ENCODE results near the gene MTUS2.
"Not testable (repeated sequence)": the region's sequence is repeated elsewhere in the genome, so short reads cannot be mapped to it uniquely, and the experiment has no call there.

MTUS2 gene

DNA sequence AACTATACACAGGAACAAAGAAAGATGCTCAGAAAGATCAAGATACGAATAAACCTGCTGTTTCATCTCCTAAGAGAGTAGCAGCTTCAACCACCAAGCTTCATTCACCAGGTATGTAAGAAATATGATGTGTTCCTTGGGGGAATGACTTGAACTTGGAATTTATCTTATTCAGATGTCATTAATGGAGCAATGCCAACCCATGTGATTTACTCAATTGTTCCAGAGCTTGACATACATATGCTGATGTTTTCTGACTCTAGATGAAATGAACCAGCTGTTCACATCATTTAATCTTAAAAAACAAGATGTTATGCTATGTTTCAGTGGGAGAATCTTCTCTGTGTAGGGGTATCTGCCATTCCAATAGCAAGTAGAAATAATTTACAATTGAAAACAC, 504.5 kb downstream of the MTUS2 start:
- no peak for DNase-seq (ENCODE audit: low spot score)

DNA sequence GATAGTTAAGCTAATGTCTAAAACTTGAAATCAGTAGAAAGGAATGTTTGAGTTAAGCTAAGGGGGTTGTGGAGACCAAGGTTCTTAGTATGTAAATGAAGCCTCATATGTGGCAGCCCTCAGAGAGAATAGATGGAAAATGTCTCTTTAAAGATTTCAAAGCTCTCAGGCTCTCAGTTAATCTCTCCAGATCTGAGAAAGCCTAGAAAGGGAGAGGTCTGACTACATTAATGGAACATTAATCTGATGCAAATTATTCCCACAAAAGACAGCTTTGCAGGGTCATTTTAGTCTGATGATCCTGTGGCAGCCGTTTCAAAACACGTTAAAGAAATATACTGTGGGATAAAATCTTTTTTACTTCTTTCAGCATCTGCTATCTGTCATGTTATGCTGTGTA, 508.4 kb downstream of the MTUS2 start:
- no peak for DNase-seq (ENCODE audit: low spot score)

DNA sequence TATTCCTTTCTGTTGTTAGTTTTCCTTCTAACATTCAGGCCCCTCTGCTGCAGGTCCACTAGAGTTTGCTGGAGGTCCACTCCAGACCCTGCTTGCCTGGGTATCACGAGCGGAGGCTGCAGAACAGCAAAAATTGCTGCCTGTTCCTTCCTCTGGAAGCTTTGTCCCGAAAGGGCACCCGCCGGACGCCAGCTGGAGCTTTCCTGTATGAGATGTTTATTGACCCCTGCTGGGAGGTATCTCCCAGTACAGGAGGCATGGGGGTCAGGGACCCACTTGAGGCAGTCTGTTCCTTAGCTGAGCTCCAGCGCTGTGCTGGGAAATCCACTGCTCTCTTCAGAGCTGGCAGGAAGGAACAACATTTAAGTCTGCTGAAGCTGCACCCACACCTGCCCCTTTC, 516.2 kb downstream of the MTUS2 start:
- no peak for DNase-seq (ENCODE audit: low spot score)

DNA sequence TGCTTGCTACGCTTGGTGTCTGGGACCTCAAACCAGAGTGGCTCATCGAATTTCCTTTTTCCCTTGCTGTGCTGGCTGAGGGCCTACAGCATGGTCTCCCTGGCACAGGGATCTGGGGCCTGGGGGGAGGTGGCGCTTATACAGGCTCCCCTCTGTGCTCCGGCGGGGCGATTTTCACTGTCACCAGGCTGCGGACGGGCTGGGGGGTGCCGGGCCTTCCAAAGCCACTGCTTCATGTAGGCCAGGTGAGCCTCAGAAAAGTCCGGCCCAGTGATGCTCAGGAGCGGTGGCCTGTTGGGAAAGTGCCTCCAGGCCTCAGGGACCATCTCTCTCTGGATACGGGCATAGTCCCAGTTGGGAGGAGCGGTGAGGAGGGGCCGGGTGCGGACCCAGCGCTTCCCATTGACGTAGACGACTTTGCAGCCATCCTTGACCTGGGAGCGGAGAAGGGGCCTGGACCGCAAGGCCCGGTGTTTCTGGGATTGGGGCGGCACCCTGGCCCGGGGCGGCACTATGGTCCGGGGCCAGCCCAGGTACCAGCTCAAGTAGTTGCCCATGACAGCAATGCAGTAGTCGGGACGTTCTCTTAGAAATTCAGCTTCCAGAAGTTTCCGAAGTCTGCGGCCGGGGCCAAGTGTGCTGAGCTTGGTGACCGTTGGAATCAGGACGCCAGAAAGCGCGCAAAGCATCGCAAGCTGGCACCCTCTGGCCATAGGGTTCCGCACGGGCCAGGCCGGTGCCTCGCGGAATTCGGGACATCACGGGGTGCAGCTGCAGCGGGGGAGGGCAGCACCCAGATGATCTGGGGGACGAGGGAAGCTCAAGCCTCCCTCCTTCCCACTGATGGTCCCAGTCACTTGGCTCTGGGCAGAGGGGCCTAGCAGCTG, 519.5 kb downstream of the MTUS2 start:
- DNase-seq (ENCODE audit: low spot score): no peak

DNA sequence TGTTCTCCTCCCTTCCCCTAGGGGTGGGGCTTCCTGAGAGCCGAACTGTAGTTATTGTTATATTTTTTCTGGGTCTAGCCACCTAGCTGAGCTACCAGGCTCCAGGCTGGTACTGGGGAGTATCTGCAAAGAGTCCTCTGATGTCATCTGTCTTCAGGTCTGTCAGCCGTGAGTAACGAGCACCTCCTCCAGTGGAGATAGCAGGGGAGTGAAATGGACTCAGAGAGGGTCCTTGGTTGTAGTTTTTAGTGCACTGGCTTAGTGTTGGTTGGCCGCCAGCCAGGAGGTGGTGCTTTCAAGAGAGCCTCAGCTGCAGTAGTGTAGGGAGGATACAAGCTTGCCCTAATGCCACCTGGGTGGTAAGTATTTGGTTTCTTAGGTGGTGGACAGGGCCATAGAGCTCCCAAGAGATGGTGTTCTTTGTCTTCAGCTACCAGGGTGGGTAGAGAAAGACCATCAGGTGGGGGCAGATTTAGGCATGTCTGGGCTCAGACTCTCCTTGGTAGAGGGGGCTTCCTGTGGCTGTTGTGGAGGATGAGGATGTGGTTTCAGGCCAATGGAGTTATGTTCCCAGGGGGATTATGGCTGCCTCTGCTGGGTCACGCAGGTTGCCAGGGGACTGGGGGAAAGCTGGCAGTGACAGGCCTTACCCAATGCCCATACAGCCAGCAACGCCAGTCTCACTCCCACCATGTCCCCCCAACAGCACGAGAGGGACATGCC, 525.9 kb downstream of the MTUS2 start:
- DNase-seq (ENCODE audit: low spot score): not testable (repeated sequence)

DNA sequence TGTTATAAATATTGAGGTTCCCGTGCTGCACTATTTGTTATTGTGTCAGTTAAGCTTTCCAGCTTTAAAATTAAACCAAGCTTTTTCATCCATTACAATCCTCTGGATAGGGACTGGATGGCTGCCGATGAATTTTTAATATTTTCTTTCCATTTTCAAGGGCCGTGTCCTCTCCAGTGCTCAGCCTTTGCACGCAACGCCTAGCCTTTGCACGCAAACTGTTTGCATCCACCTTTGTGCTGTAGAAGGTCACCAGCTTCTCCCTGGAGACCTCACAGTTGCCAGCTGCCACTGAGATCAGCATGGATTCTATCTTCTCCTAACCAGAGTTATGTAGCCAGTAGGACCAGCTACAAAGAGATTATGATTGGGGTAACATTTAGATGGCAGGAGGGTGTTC, 534.9 kb downstream of the MTUS2 start:
- no peak for DNase-seq (ENCODE audit: low spot score)

DNA sequence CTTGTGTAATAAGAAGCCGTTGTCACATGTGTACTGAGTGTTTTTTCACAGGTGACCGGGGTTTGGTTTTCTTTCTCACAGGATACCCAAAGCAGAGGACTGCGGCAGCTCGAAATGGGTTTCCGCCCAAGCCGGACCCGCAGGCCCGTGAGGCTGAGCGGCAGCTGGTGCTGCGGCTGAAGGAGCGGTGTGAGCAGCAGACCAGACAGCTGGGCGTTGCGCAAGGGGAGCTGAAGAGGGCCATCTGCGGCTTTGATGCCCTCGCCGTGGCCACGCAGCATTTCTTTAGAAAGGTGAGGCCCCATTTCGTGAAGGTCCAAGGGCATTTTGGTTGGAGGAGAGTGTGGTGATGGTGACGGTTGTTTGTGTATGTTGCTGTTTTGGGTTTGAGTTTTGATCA, 539.0 kb downstream of the MTUS2 start:
- no peak for DNase-seq (ENCODE audit: low spot score)

DNA sequence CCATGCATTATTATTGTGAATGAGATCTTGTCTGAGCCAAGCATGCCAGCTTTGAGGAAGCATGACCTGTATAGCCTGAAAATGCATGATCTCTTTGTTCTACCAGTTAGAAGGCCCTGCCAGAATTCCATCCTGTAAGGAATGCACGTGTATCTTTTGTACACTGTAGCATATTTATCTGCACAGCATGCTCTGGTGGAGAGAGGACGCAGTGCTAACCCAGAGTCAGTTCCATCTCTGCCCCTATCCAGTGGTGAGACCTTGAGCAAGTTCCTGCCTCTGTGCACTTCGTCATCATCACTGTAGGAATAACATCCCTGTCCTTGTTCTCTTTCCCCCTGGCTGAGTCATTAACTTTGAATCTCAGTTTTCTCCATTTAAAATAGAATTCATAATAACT, 541.6 kb downstream of the MTUS2 start:
- DNase-seq (ENCODE audit: low spot score): no peak

DNA sequence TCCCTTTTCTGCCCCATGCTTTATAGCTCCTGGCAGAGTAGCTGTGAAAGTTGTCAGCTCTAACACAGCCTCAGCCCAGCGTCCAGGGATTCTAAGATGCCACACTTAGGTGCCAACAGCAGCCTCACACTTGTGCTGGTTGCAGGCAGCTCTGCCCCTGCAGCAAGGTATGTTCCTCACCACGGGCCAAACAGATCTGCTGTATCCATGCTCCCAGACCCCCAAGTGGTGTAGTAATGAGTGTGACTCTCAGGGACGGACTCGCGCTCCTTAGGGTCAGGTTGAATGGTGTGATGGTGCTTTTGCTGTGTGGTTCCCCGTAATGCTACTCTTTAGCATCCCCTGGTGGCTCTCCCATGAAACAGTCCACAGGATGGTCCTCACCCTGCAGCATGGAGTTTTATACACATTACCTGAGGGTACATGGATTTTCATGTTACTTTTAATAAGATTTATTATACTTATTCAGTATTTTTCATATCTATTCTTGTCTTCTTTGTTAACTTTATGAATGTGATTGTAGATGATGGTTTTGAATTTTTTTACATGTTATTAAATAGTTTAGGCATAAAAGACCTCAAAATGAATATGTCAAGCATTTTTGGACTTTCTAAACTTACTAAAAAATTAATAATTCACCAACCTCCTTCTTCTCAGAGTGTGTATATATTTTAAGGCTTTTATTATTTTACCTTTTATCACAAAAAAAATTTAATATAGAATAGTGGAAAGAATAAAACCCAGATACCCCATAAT, 542.9 kb downstream of the MTUS2 start:
- DNase-seq (ENCODE audit: low spot score): peak; percentile 15

DNA sequence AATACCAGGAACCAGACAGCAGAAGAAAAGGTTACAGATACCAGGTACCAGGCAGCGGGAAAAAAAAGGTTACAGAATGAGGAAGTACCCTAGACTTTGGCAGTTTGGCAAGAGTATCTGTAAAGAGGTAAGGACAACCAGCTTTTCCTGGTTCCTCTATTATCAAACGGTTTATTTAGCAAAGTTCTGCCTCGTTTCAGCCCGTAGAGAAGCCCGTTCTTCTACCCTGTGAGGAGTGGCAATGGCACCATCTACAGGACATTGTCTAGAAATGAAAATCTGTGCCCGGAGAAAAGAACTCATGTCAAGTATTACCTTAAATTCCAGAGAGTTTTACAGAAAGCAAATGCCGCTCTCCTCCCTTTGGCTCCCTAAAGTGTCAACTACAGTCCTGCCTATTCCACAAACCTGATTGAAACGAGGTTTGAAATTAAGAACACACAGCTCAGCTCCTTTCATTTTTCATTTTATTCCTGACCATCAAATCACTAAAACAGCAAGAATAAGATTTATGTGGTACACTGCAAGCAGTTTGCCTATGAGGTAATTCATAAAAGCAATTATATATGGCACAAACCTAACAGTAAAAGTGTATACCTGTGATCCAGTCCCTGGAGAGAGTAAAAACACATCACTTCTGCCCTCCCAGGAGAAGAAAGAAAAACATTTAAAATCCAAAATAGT, 549.1 kb downstream of the MTUS2 start:
- DNase-seq (ENCODE audit: low spot score): no peak

DNA sequence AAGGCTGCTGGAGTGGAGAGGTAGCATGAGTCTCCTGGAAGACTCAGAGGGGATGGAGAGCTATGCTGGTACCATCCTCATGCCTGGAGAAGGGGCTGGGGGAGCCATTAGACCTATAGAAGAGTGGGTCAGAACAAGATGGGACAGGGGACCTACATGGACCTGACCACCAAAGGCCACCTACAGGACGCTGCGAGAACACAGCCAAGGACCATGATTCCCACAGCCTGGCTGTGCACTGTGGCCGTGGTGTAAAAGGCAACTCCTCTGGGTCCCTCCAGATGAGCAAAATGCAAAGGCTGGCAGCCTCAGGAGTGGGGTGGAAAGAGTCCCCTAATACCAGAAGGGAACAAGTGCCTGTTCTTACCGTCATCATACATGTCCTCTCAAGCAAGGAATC, 559.1 kb downstream of the MTUS2 start:
- no peak for DNase-seq (ENCODE audit: low spot score)

DNA sequence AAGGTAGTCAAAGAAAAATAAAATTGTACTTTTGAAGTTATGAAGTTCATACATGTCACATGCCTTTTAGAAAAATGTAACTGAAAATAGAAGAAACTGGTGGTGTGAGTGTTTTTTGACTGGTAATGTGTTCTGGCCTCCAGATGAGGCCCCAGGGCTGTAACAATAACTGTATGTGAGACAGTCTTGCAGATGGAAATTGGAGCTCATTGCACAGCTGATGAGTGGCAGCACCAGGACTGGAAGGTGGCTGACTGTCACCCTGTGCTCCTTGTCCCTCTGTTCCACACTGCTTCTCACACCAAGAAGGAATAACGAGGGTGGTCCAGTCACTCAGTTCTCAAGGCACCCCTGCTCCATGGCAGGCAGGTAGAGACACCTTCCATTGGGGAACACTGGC, 559.7 kb downstream of the MTUS2 start:
- no peak for DNase-seq (ENCODE audit: low spot score)

DNA sequence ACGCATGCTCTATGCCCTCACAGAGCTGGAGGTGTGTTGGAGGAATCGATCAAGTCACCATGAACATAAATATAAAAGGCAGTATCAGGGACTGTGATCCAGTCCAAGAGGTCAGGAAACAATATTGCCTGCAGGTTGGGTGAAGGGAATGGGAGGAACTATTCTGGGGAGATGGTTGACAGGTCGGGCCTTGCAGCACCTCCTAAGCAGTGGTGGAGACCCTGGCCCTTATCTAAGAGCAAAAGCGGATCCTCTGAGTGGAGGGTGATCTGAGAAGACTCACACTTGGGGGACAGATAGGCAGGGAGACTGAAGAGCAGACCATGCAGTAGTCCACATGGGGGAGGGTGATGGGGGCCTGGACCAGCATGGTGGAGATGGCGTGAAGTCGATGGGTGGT, 561.9 kb downstream of the MTUS2 start:
- DNase-seq (ENCODE audit: low spot score): no peak

DNA sequence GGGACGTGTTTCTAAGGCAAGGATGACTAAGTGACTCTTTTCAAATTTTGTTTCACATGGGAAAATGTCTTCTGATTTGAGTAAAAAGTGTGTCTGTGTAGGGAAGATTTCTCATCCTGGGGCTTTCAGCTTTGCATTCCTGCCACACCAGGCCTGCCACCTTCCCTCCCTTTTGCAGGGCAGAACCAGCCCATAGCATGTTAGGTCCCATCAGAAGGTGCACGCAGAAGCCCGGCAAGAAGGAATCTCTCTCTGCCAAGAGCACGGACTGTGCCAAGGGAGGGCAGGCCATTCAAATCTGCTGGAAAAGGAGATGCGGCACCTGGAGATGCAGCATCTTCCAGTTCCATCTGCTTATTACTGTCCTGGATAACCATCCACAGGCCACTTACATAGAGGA, 563.3 kb downstream of the MTUS2 start:
- DNase-seq (ENCODE audit: low spot score): no peak

DNA sequence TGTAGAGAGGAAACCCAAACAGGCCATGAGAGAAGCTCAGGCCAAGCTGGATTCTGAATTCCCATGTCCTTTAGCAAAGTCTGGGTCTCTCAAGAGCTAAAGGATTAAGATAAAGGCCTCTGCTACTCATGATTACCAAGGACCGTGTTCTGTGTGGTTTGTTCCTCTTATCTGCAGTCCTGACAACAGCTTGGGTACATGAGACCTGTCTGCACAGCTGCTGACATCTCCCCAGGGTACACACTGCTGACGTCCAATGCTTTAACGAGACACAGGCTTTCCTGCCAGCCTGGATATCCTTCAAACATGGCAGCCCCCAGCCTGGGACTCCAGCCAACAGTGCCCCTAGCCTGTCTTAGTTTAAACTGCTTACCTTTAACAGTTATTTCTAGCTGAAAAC, 564.3 kb downstream of the MTUS2 start:
- no peak for DNase-seq (ENCODE audit: low spot score)

DNA sequence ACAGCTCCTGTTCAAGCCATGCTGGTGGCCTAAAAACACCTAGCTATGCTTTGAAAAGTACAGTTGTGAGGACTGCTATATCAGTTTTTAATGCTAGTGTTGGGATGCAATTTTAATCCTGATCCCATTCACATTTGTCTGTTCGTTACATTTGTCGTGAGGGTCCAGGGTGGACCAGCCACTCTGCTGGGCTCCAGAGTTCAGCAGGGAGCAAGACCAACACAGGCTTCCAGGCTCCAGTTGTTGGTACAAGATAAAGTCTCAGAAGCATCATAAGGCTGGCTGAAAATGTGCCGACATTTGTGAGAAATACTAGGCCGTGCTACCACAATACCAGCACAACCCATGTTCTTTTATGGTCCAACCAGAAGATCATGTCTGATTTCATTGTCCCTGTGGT, 564.7 kb downstream of the MTUS2 start:
- DNase-seq (ENCODE audit: low spot score): no peak

DNA sequence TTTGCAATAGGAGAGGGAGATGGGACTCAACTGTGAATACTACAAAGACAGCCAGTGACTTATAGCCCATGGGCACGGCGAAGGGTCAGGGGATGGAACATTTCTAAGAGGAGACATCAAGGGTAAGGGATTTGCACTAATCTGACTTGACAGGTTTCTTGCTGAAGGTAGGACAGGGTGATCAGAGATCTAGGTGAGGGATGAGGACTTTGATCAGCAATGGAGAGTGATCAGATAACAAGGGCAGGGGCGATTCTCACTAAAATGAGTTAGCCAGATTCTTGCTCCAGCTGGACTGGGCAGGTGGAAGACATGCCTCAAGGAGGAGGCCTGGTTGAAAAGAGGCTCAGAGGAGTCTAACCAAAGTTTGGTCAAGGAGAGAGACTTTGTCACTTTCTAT, 566.1 kb downstream of the MTUS2 start:
- DNase-seq (ENCODE audit: low spot score): no peak

DNA sequence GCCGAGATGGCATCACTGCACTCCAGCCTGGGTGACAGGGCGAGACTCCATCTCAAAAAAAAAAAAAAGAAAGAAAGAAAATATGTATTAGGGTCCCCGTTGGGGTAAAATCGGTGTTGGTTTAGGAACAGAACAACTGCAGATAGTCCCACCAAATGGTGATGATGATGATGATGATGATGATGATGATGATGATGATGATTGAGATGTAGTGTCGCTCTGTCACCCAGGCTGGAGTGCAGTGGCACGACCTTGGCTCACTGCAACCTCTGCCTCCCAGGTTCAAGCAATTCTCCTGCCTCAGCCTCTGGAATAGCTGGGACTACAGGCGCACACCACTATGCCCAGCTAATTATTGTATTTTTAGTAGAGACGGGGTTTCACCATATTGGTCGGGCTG, 570.5 kb downstream of the MTUS2 start:
- not testable (repeated sequence) for DNase-seq (ENCODE audit: low spot score)

DNA sequence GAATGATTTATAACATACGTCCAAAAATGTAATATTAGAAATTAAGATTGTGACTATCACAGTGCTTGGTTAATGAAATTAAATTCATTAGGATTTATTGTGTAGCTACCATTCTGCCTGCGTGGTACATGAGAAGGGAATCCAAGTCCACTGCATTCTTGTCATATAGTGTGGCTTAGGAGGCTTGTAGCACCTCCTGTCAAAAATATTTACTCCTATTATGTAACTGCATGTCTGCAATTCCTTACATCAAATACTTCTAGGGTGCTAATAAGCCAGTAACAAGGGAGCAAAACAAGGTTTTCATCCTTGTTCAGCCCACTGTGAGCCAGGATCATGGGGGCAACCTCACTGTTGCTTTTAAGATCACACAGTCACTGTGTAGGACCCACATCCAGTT, 576.3 kb downstream of the MTUS2 start:
- no peak for DNase-seq (ENCODE audit: low spot score)

DNA sequence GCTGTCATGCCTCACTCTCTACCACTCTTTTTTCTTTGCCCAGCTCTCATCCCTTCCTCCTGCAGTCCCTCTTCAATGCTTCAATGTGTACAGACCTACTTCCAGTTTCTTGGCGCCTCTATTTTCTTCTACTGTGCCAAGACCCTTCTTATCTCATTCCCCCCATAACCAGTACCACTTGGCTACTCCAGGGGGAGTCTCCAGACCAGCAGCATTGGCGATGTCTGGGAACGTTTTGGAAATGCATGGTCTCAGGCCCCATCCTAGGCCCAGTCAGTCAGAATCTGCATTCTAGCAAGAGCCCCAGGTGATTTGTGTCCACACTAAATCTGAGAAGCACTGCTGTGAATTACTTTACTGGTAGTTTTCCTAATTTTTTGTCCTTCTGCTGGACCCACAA, 577.1 kb downstream of the MTUS2 start:
- DNase-seq (ENCODE audit: low spot score): no peak

DNA sequence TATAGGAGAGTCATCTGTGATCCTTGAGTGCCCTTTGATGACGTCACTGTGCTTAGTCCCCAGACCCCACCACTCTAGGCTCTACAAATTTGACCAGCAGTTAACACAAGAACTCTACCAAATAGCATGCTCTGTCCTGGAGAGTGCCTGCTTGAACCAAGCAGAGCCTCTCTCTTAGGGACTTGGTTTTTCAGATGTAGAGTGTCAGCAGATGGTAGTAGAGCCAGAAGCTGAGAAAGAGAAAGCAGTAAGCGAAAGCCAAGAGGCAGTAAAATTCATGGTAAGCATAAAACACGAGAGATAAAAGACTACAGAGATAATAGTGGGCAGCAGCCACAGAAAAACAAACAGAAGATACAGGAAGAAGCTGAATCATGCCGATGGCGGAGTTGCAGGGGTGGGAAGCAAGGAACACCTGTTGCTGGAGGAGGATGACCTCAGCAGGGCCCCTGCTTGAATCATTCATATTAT, 582.1 kb downstream of the MTUS2 start:
- no peak for DNase-seq (ENCODE audit: low spot score)

DNA sequence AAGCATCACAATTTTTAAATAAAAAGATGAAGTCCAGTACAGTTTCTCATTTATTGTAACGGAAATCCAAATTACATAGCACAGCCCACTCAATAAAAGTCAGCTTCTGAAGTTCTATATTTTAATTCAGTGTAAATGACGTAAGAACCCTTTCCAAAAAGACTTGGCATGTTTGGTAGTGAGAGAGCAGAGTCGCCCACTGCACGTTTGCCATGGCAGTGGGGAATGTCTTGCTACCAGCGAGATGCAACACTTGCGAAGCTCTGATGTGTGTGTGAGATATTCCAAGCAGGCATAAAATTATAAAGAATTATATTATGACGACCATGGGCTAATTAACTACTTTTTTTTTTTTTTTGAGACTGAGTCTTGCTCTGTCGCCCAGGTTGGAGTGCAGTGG, 585.3 kb downstream of the MTUS2 start:
- no peak for DNase-seq (ENCODE audit: low spot score)
